ENCODE measurements around the gene SPTBN4. TPM values are rescaled to one million over a fixed set of nuclear protein-coding genes. Genes with fewer than 3 reads are reported as not detected.

Gene SPTBN4
- total RNA-seq, 1 experiment from 2014 or later, result 0.82 TPM

GRCh38 chr19:40578442-40578908 is 111.7 kb downstream of the SPTBN4 start:
- peak; percentile 54 to 72 for DNase-seq
- Mint-ChIP-seq H3K9me3 (ENCODE audit: unreplicated experiment) (no peaks in the 10 kb centered on the region), H3K27ac (ENCODE audit: unreplicated experiment) (no peak overlapping the region), H3K4me1 (ENCODE audit: low read depth, unreplicated experiment) (peaks cover 11% of the 10 kb centered on the region), H3K4me3 (ENCODE audit: unreplicated experiment) (peak overlapping the region; percentile 76), H3K27me3 (ENCODE audit: insufficient read depth, unreplicated experiment) (no peaks in the 10 kb centered on the region), H3K36me3 (ENCODE audit: insufficient read depth, unreplicated experiment) (peaks cover 18% of the 10 kb centered on the region)
- H3K36me3 ChIP-seq (ENCODE audit: control insufficient read depth, insufficient read depth, low read length), result no peaks in the 10 kb centered on the region
- no peaks in the 10 kb centered on the region for H3K9me3 ChIP-seq
- TF ChIP-seq CTCF (IDR thresholded peaks at IDR 0.05; ENCODE audit: insufficient read depth in 1 of 2, low read depth in 1 of 2, low read length in 1 of 2, severe bottlenecking in 1 of 2, unreplicated experiment in 1 of 2), result no peak
- intact Hi-C loops (cut with micrococcal nuclease; ENCODE audit: unreplicated experiment), result no loop called here
- no peak overlapping the region for H3K4me3 ChIP-seq (ENCODE audit: low read depth, low read length)
- H3K27me3 ChIP-seq (replicated peaks; ENCODE audit: control insufficient read depth, insufficient read depth, low read length), result no peaks in the 10 kb centered on the region
- CTCF ChIA-PET, result no interaction called here
- POLR2A ChIA-PET, result no interaction called here
- BruUV-seq (replicated peaks), result no TSS peak
- peaks cover 4% of the 10 kb centered on the region; the same call in 1 of the 2 replicates for H3K4me1 ChIP-seq

DNA sequence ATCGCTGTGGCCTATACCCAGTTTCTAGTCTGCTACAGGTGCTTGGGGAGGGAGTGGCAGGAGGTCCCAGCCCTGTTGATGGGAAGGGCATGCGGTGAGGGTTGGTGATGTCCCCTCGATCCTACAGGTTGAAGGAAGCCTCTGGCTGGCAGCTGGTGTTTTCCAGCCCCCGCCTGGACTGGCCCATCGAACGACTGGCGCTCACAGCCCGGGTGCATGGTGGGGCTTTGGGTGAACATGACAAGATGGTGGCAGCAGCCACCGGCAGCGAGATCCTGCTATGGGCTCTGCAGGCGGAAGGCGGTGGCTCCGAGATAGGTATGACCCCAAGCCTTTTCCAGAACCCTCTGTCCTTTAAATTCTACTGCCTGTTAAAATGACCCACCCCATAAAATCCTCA is 113.8 kb downstream of the SPTBN4 start:
- H3K27me3 ChIP-seq (replicated peaks; ENCODE audit: control insufficient read depth, insufficient read depth, low read length), result no peaks in the 10 kb centered on the region
- peaks cover 22% of the 10 kb centered on the region for H3K36me3 Mint-ChIP-seq (ENCODE audit: insufficient read depth, unreplicated experiment)
- no peak overlapping the region for H3K4me3 ChIP-seq (ENCODE audit: low read depth, low read length)
- H3K27ac Mint-ChIP-seq (ENCODE audit: unreplicated experiment), result no peak overlapping the region
- peaks cover 4% of the 10 kb centered on the region; the same call in 1 of the 2 replicates for H3K4me1 ChIP-seq
- H3K27me3 Mint-ChIP-seq (ENCODE audit: insufficient read depth, unreplicated experiment), result no peaks in the 10 kb centered on the region
- H3K36me3 ChIP-seq (ENCODE audit: control insufficient read depth, insufficient read depth, low read length), result no peaks in the 10 kb centered on the region
- ChIA-PET CTCF (no interaction called here), POLR2A (no interaction called here)
- H3K9me3 Mint-ChIP-seq (ENCODE audit: unreplicated experiment), result no peaks in the 10 kb centered on the region
- no peak overlapping the region for H3K4me3 Mint-ChIP-seq (ENCODE audit: unreplicated experiment)
- no peak for TF ChIP-seq CTCF (IDR thresholded peaks at IDR 0.05; ENCODE audit: insufficient read depth in 1 of 2, low read depth in 1 of 2, low read length in 1 of 2, severe bottlenecking in 1 of 2, unreplicated experiment in 1 of 2)
- H3K4me1 Mint-ChIP-seq (ENCODE audit: low read depth, unreplicated experiment), result peaks cover 11% of the 10 kb centered on the region
- no TSS peak for BruUV-seq (replicated peaks)
- no peaks in the 10 kb centered on the region for H3K9me3 ChIP-seq
- intact Hi-C loops (cut with micrococcal nuclease; ENCODE audit: unreplicated experiment), result no loop called here
- no peak for DNase-seq

GRCh38 chr19:40581531-40581930 is 114.7 kb downstream of the SPTBN4 start:
- Mint-ChIP-seq H3K4me1 (ENCODE audit: low read depth, unreplicated experiment) (peaks cover 18% of the 10 kb centered on the region), H3K9me3 (ENCODE audit: unreplicated experiment) (no peaks in the 10 kb centered on the region), H3K27ac (ENCODE audit: unreplicated experiment) (no peak overlapping the region), H3K27me3 (ENCODE audit: insufficient read depth, unreplicated experiment) (no peaks in the 10 kb centered on the region), H3K4me3 (ENCODE audit: unreplicated experiment) (no peak overlapping the region), H3K36me3 (ENCODE audit: insufficient read depth, unreplicated experiment) (peaks cover 21% of the 10 kb centered on the region)
- TF ChIP-seq CTCF (IDR thresholded peaks at IDR 0.05; ENCODE audit: insufficient read depth in 1 of 2, low read depth in 1 of 2, low read length in 1 of 2, severe bottlenecking in 1 of 2, unreplicated experiment in 1 of 2), result no peak
- BruUV-seq (replicated peaks), result no TSS peak
- DNase-seq, result no peak
- H3K36me3 ChIP-seq (ENCODE audit: control insufficient read depth, insufficient read depth, low read length), result no peaks in the 10 kb centered on the region
- ChIA-PET CTCF (no interaction called here), POLR2A (no interaction called here)
- H3K9me3 ChIP-seq, result no peaks in the 10 kb centered on the region
- H3K27me3 ChIP-seq (replicated peaks; ENCODE audit: control insufficient read depth, insufficient read depth, low read length), result no peaks in the 10 kb centered on the region
- H3K4me1 ChIP-seq, result 0 out of 2 replicates have a peak, but pooled peaks cover 4% of the 10 kb centered on the region
- intact Hi-C loops (cut with micrococcal nuclease; ENCODE audit: unreplicated experiment), result no loop called here
- no peak overlapping the region for H3K4me3 ChIP-seq (ENCODE audit: low read depth, low read length)
